Thyroid gland (tissue), 4 donors: ENCODE results near the gene RFX4. TPM values are rescaled to one million over a fixed set of nuclear protein-coding genes. Genes with fewer than 3 reads are reported as not detected.
A peak's percentile ranks its signal among the peaks of the same experiment; 100 is the strongest.

ENCODE experiments used
- DNase-seq, 2 donors: peaks; one replicate each; pipeline ENCODE4 v3.0.0-alpha.2; 2019
- H3K27ac ChIP-seq, 3 donors: fragments of 200-600 bp; sonication (generic); 1 replicate in 2 of 3; 2 replicates in 1 of 3; pipeline ENCODE4 v1.5.1; 2016 to 2019; ENCODE audit warnings: mild to moderate bottlenecking in 1 of 3, moderate library complexity in 1 of 3
- H3K27me3 ChIP-seq: fragments of 200-600 bp; sonication (generic); one replicate; pipeline ENCODE4 v1.5.1; 2019
- H3K36me3 ChIP-seq, 2 donors: fragments of 200-600 bp; sonication (generic); one replicate each; pipeline ENCODE4 v1.5.1; 2016 to 2019
- H3K4me1 ChIP-seq, 2 donors: fragments of 200-600 bp; sonication (generic); one replicate each; pipeline ENCODE4 v1.5.1; 2017 to 2019
- H3K4me3 ChIP-seq, 3 donors: fragments of 200-600 bp; sonication (generic); replicated peaks in 1 of 3; 1 replicate in 2 of 3; 2 replicates in 1 of 3; pipeline ENCODE4 v1.5.1; 2016; ENCODE audit warnings: mild to moderate bottlenecking in 1 of 3
- H3K9me3 ChIP-seq: fragments of 200-600 bp; sonication (generic); one replicate; pipeline ENCODE4 v1.5.1; 2017
- POLR2A ChIP-seq, 2 donors: fragments of 450-650 bp; IDR thresholded peaks; one replicate each; pipeline ENCODE4 v1.6.1; 2017; ENCODE audit warnings: antibody characterized with exemption in 2 of 2, mild to moderate bottlenecking in 2 of 2, moderate library complexity in 1 of 2
- WGBS, 2 donors: methylation state at CpG; one replicate each; pipeline ENCODE4 v1.1.5; 2017; 5-methylcytosine and 5-hydroxymethylcytosine counted together
- intact Hi-C: fragments of 100-400 bp; cut with DNase I; formaldehyde crosslinking; loops from one replicate; pipeline ENCODE4 v1.15.1; 2023
- total RNA-seq, 4 donors: library from RNA; depleted of rRNA; stranded (reverse); fragments of >200 nt; gene quantifications; one replicate each; pipeline ENCODE4 v1.2.3, GENCODE V29; 2016
- TF ChIP-seq, protein P1 (sequence below), 6 experiments: fragments of 200-600 bp in 3 of 6; fragments of 450-650 bp in 3 of 6; sonication (generic) in 3 of 6; IDR thresholded peaks; one replicate each; pipeline ENCODE4 v1.5.1; 2016 to 2019; ENCODE audit warnings: antibody characterized with exemption in 6 of 6, mild to moderate bottlenecking in 2 of 6, inconsistent platforms in 1 of 6, moderate library complexity in 1 of 6

RFX4 gene
- total RNA-seq, 4 donors from 2014 or later = 0.27 to 0.45 TPM; not detected in 2

DNA sequence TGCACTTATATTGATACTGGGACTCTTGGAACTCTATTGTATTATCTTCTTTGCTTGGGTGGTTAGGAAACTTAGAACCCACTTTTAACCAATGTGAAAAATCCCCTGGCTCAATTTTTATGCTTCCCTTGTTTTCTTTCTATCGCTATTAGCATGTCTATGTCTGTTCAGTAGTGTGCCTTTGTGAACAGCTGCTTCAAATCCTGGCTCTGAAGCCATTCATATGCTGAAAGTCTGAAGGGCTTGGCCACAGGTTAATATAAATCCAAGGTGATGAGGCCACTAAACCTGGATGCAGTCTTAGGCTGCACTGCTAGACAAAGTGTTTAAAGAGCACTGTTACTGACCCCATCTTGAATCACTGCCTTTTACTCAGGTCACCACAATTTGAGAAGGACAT is 96.8 kb downstream of the RFX4 start:
- no peak overlapping the region for H3K4me3 ChIP-seq
- H3K9me3 ChIP-seq = no peaks in the 10 kb centered on the region
- H3K27me3 ChIP-seq = no peaks in the 10 kb centered on the region
- no peaks in the 10 kb centered on the region for H3K4me1 ChIP-seq
- H3K27ac ChIP-seq = no peak overlapping the region
- no peaks in the 10 kb centered on the region for H3K36me3 ChIP-seq
- WGBS, 2 donors = 85 to 93% methylated on average over 1 of the region's 1 CpG
- intact Hi-C loops = no loop called here
- no peak for TF ChIP-seq POLR2A (IDR thresholded peaks at IDR 0.05)
- TF ChIP-seq, protein P1, sequence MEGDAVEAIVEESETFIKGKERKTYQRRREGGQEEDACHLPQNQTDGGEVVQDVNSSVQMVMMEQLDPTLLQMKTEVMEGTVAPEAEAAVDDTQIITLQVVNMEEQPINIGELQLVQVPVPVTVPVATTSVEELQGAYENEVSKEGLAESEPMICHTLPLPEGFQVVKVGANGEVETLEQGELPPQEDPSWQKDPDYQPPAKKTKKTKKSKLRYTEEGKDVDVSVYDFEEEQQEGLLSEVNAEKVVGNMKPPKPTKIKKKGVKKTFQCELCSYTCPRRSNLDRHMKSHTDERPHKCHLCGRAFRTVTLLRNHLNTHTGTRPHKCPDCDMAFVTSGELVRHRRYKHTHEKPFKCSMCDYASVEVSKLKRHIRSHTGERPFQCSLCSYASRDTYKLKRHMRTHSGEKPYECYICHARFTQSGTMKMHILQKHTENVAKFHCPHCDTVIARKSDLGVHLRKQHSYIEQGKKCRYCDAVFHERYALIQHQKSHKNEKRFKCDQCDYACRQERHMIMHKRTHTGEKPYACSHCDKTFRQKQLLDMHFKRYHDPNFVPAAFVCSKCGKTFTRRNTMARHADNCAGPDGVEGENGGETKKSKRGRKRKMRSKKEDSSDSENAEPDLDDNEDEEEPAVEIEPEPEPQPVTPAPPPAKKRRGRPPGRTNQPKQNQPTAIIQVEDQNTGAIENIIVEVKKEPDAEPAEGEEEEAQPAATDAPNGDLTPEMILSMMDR (IDR thresholded peaks at IDR 0.05) = no peak
- DNase-seq = no peak

DNA sequence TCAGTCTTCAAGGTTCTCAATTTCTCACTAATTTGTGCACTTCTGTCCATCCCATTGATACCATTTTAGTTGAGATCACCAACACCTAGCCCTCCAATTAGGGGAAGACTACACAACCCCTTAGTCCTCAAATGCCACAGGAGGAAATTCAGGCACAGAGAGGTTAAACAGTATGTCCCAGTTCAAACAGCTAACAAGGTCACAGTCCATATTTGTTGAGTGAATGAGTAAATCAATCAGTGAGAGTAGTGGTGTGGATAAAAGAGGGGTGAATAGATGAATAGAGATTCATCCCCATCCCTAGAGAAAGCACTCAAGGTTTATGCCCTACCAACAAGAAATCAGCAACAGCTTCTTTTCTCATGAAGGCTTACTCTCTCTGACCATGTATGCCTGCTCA is 97.5 kb downstream of the RFX4 start:
- Histone ChIP-seq H3K4me3 (no peak overlapping the region), H3K27ac (no peak overlapping the region), H3K4me1 (no peaks in the 10 kb centered on the region), H3K36me3 (no peaks in the 10 kb centered on the region), H3K27me3 (no peaks in the 10 kb centered on the region), H3K9me3 (no peaks in the 10 kb centered on the region)
- intact Hi-C loops = no loop called here
- no peak for TF ChIP-seq POLR2A (IDR thresholded peaks at IDR 0.05)
- TF ChIP-seq, protein P1 (IDR thresholded peaks at IDR 0.05) = no peak
- DNase-seq = no peak

DNA sequence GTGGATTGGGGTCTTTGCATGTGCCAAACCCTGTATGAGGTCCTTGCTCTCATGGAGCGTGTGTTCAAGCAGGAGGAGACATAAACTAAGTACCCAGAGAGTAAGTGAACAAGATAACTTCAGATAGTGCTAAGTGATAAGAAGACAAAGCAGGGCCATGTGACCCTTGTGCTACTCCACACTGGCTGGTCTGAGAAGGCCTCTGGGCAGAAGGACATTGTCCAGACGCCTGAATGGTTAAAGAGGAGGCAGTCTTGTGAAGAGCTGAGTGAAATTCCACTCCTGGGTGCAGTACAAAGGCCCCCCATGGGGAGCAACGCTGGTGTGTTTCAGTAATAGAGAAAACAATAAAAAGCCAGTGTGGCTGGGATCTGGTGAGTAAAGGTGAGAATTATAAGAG is 98.4 kb downstream of the RFX4 start:
- no peaks in the 10 kb centered on the region for H3K4me1 ChIP-seq
- H3K4me3 ChIP-seq = no peak overlapping the region
- H3K9me3 ChIP-seq = no peaks in the 10 kb centered on the region
- intact Hi-C loops = no loop called here
- H3K27me3 ChIP-seq = no peaks in the 10 kb centered on the region
- no peak for TF ChIP-seq POLR2A (IDR thresholded peaks at IDR 0.05)
- TF ChIP-seq, protein P1 (IDR thresholded peaks at IDR 0.05) = no peak
- 54 to 55% methylated on average over 3 of the region's 3 CpGs for WGBS, 2 donors
- H3K27ac ChIP-seq = no peak overlapping the region
- no peak for DNase-seq
- no peaks in the 10 kb centered on the region for H3K36me3 ChIP-seq

DNA sequence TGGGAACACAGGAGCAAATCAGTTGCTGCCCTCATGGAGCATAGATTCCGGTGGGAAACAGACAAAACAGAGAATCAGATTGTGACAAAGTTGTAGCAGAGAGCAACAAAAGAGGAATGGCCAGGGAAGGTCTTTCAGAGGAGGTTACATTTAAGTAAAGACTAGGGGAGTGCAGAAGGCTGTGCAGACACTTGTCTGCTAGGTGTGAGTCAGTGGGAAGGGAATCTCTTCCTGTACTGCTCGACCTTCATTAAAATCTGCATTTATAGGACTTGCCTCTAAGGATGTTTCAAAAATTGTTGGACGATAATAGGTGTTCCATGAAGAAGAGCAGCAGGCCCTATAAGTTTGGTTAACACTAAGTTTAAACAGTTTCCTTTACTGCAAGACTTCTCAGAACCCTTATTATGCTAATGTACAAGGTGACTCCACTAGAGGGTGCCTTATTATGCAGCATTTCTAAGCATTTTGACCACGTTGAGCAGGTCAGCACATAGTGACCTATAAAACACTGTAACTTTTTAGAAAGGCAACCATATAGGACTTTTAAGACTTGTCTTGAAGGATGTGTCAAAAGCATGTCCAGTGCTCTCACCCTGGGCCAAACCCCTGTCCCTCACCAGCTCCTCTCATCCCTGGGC is 99.9 kb downstream of the RFX4 start:
- Histone ChIP-seq H3K27me3 (no peaks in the 10 kb centered on the region), H3K27ac (no peak overlapping the region), H3K9me3 (no peaks in the 10 kb centered on the region), H3K4me3 (no peak overlapping the region), H3K4me1 (no peaks in the 10 kb centered on the region), H3K36me3 (no peaks in the 10 kb centered on the region)
- 69 to 73% methylated on average over 4 of the region's 4 CpGs for WGBS, 2 donors
- intact Hi-C loops = no loop called here
- no peak for DNase-seq
- TF ChIP-seq, protein P1 (IDR thresholded peaks at IDR 0.05) = peak in 4 of 6 experiments; percentile 29 to 52 (median 36)
- no peak for TF ChIP-seq POLR2A (IDR thresholded peaks at IDR 0.05)

DNA sequence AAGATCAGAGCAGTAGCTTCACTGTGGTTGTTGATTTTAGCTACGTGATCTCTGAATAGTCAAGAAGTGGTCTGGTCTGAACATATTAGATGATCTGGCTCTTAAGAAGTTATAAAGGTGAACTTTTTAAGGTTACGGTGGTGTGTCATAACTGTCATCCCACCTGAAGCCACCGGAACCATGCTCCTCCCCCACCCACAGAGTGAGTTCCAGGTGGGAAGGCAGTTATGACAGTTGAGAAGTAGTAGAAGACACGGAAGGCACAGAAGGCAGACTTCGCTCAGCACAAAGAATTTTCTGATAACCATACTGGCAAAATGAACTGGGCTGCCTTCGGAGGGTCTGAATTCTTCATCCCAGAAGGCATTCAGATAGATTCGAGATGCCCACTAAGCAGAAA is 101.7 kb downstream of the RFX4 start:
- DNase-seq = no peak
- intact Hi-C loops = no loop called here
- 83 to 89% methylated on average over 7 of the region's 7 CpGs for WGBS, 2 donors
- no peaks in the 10 kb centered on the region for H3K27me3 ChIP-seq
- no peak overlapping the region for H3K4me3 ChIP-seq
- no peaks in the 10 kb centered on the region for H3K4me1 ChIP-seq
- H3K36me3 ChIP-seq = no peaks in the 10 kb centered on the region
- TF ChIP-seq, protein P1 (IDR thresholded peaks at IDR 0.05) = no peak
- no peak for TF ChIP-seq POLR2A (IDR thresholded peaks at IDR 0.05)
- no peak overlapping the region for H3K27ac ChIP-seq
- no peaks in the 10 kb centered on the region for H3K9me3 ChIP-seq
